Cardiac muscle cell (in vitro differentiated cells and primary cell): Measurements from ENCODE around the gene GNAS-AS1. TPM values are rescaled to one million over a fixed set of nuclear protein-coding genes. Genes with fewer than 3 reads are reported as not detected.
A peak's percentile ranks its signal among the peaks of the same experiment; 100 is the strongest.
"Not testable (repeated sequence)": the region's sequence is repeated elsewhere in the genome, so short reads cannot be mapped to it uniquely, and the experiment has no call there.

Source experiments
- DNase-seq, 2 donors: peaks; one replicate each; pipeline versions ENCODE4 v3.0.0 to v3.0.0-alpha.2; 2010 to 2017; ENCODE audit warnings: low read depth in 1 of 2, low spot score in 1 of 2
- H3K27ac ChIP-seq: fragments of 200-600 bp; sonication (generic); 2 replicates; pipeline ENCODE4 v1.5.1; 2016
- H3K27me3 ChIP-seq: fragments of 200-600 bp; sonication (generic); 2 replicates; pipeline ENCODE4 v1.6.0; 2016; ENCODE audit warnings: control low read depth
- H3K36me3 ChIP-seq: fragments of 200-600 bp; sonication (generic); 2 replicates; pipeline ENCODE4 v1.5.1; 2016; ENCODE audit warnings: control low read depth
- H3K4me1 ChIP-seq: fragments of 200-600 bp; sonication (generic); 2 replicates; pipeline ENCODE4 v1.8.1; 2017; ENCODE audit warnings: low read depth, mild to moderate bottlenecking, mixed run types
- H3K4me3 ChIP-seq: fragments of 200-600 bp; sonication (generic); 2 replicates; pipeline ENCODE4 v1.5.1; 2016; ENCODE audit warnings: mild to moderate bottlenecking
- H3K9me3 ChIP-seq: fragments of 200-600 bp; sonication (generic); 2 replicates; pipeline ENCODE4 v1.5.1; 2017; ENCODE audit warnings: low read depth, mild to moderate bottlenecking, control low read depth
- CTCF ChIP-seq: IDR thresholded peaks from 2 replicates; pipeline ENCODE4 v1.5.1; 2012; ENCODE audit warnings: low read depth, mild to moderate bottlenecking, low read length
- polyA plus RNA-seq: library from polyadenylated mRNA; unstranded; fragments of >200 nt; fragmentation: Nextera tagmentation; extraction: Ambion mirVana; gene quantifications from 2 replicates; pipeline ENCODE4 v1.2.1, GENCODE V29; 2016
- total RNA-seq: library from RNA; depleted of rRNA; stranded (reverse); fragments of >200 nt; gene quantifications from 2 replicates; pipeline ENCODE4 v1.2.3, GENCODE V29; 2016

GNAS-AS1 gene
- total and polyA plus RNA-seq, 2 experiments from 2014 or later, result 1.4 to 1.8 TPM

GRCh38 chr20:58837717-58838116, 13.0 kb downstream of the GNAS-AS1 start:
- no peaks in the 10 kb centered on the region for H3K9me3 ChIP-seq
- no peaks in the 10 kb centered on the region for H3K36me3 ChIP-seq
- H3K4me3 ChIP-seq, result no peak overlapping the region
- no peaks in the 10 kb centered on the region for H3K4me1 ChIP-seq
- peaks cover 39% of the 10 kb centered on the region for H3K27me3 ChIP-seq
- TF ChIP-seq CTCF, result no peak
- no peak for DNase-seq
- no peak overlapping the region for H3K27ac ChIP-seq

GRCh38 chr20:58836616-58837204, 14.0 kb downstream of the GNAS-AS1 start:
- TF ChIP-seq CTCF, result no peak
- no peak for DNase-seq
- no peaks in the 10 kb centered on the region for H3K9me3 ChIP-seq
- no peaks in the 10 kb centered on the region for H3K36me3 ChIP-seq
- H3K4me1 ChIP-seq, result no peaks in the 10 kb centered on the region
- H3K27ac ChIP-seq, result no peak overlapping the region
- peaks cover 29% of the 10 kb centered on the region for H3K27me3 ChIP-seq
- H3K4me3 ChIP-seq, result no peak overlapping the region

- H3K36me3 ChIP-seq, result no peaks in the 10 kb centered on the region
- no peak overlapping the region for H3K4me3 ChIP-seq
- no peaks in the 10 kb centered on the region for H3K4me1 ChIP-seq
- peaks cover 14% of the 10 kb centered on the region for H3K27me3 ChIP-seq
- no peak overlapping the region for H3K27ac ChIP-seq
- no peaks in the 10 kb centered on the region for H3K9me3 ChIP-seq
- no peak for TF ChIP-seq CTCF
- DNase-seq, result no peak
Observed at GRCh38 chr20:58835231-58835630, 15.5 kb downstream of the GNAS-AS1 start.

GRCh38 chr20:58833921-58834320, 16.8 kb downstream of the GNAS-AS1 start:
- H3K27ac ChIP-seq, result no peak overlapping the region
- peak in 1 of 2 donors; percentile 33 for DNase-seq
- no peak for TF ChIP-seq CTCF
- peaks cover under 1% of the 10 kb centered on the region for H3K27me3 ChIP-seq
- H3K4me1 ChIP-seq, result no peaks in the 10 kb centered on the region
- H3K36me3 ChIP-seq, result no peaks in the 10 kb centered on the region
- no peaks in the 10 kb centered on the region for H3K9me3 ChIP-seq
- no peak overlapping the region for H3K4me3 ChIP-seq

- peaks cover 4% of the 10 kb centered on the region for H3K4me1 ChIP-seq
- no peaks in the 10 kb centered on the region for H3K27me3 ChIP-seq
- no peaks in the 10 kb centered on the region for H3K9me3 ChIP-seq
- DNase-seq, result peak in 1 of 2 donors; percentile 50
- H3K27ac ChIP-seq, result no peak overlapping the region
- no peak overlapping the region for H3K4me3 ChIP-seq
- no peaks in the 10 kb centered on the region for H3K36me3 ChIP-seq
- no peak for TF ChIP-seq CTCF
Observed at GRCh38 chr20:58832457-58832856, 18.2 kb downstream of the GNAS-AS1 start.

GRCh38 chr20:58829531-58829941, 21.2 kb downstream of the GNAS-AS1 start:
- Histone ChIP-seq H3K4me3 (no peak overlapping the region), H3K9me3 (no peaks in the 10 kb centered on the region), H3K36me3 (no peaks in the 10 kb centered on the region), H3K4me1 (peaks cover 4% of the 10 kb centered on the region), H3K27ac (no peak overlapping the region), H3K27me3 (no peaks in the 10 kb centered on the region)
- DNase-seq, result peak in 1 of 2 donors; percentile 25
- TF ChIP-seq CTCF, result no peak

GRCh38 chr20:58828804-58829203, 21.9 kb downstream of the GNAS-AS1 start:
- DNase-seq, H3K27ac ChIP-seq, H3K4me3 ChIP-seq, H3K9me3 ChIP-seq, H3K36me3 ChIP-seq, H3K4me1 ChIP-seq, H3K27me3 ChIP-seq: not testable (repeated sequence)
